K562 (cell line): ENCODE data around the gene SLC1A7. TPM values are rescaled to one million over a fixed set of nuclear protein-coding genes. Genes with fewer than 3 reads are reported as not detected.

Experiments used
- ATAC-seq: fragments of 200-7000 bp; cut with Tn5 transposase; 3 replicates; pipeline ENCODE4 v1.9.1; 2020; ENCODE audit warnings: moderate library complexity
- BruUV-seq: library from RNA; stranded (reverse); fragments of 400-500 nt; replicated peaks from 2 replicates; lab custom pipeline; 2021; lab: Mats Ljungman, UMichigan
- CTCF ChIA-PET: fragments of 300-600 bp; formaldehyde crosslinking; extraction: SDS; loops from one replicate; lab custom pipeline; 2021; ENCODE audit warnings: low intra/inter-chr PET ratio; lab: Yijun Ruan, JAX
- POLR2A ChIA-PET: fragments of 300-600, 350-650 bp; sonication (Branson Sonifier 250); formaldehyde crosslinking; extraction: SDS; loops from one replicate; lab custom pipeline; 2021; ENCODE audit warnings: antibody characterized with exemption, inconsistent platforms; lab: Yijun Ruan, JAX
- DNase-seq, 4 experiments: peaks; one replicate each; pipeline versions ENCODE4 v3.0.0 to v3.0.0-alpha.2; 2011 to 2018; ENCODE audit warnings: low spot score in 3 of 4, mixed read lengths in 3 of 4; ENCODE audit errors: extremely low read depth in 1 of 4
- FAIRE-seq: peaks from 2 replicates; lab custom pipeline; 2011; peaks lifted over from hg19 to GRCh38; lab: Jason Lieb, UNC
- H2AFZ ChIP-seq: 2 replicates; pipeline ENCODE4 v1.6.0; 2011; ENCODE audit warnings: low read depth, low read length, control low read depth, inconsistent platforms
- H3K27ac ChIP-seq: fragments of 200-600 bp; 3 replicates; pipeline ENCODE4 v1.8.0; 2011; ENCODE audit warnings: low read depth, mild to moderate bottlenecking, control low read depth, inconsistent platforms, low read length, moderate library complexity, mixed read lengths; ENCODE audit errors: extremely low read depth
- H3K27me3 ChIP-seq, 2 experiments: fragments of 300-600 bp in 1 of 2; 2 replicates in 1 of 2; 3 replicates in 1 of 2; pipeline versions ENCODE4 v1.6.0 to v1.8.0; 2011; ENCODE audit warnings: inconsistent platforms in 2 of 2, low read length in 2 of 2, mild to moderate bottlenecking in 1 of 2, mixed read lengths in 1 of 2, moderate library complexity in 1 of 2; ENCODE audit not compliant: control insufficient read depth in 2 of 2, insufficient read depth in 2 of 2
- H3K36me3 ChIP-seq: fragments of 300-600 bp; 3 replicates; pipeline ENCODE4 v1.8.0; 2011; ENCODE audit warnings: mild to moderate bottlenecking, low read length, inconsistent platforms; ENCODE audit not compliant: control insufficient read depth, insufficient read depth
- H3K4me1 ChIP-seq, 2 experiments: fragments of 200-600 bp in 1 of 2; replicated peaks in 1 of 2; 2 replicates in 1 of 2; 3 replicates in 1 of 2; pipeline versions ENCODE4 v1.5.1 to v1.8.0; 2011; ENCODE audit warnings: inconsistent platforms in 2 of 2, low read length in 2 of 2, mild to moderate bottlenecking in 1 of 2, mixed read lengths in 1 of 2, moderate library complexity in 1 of 2; ENCODE audit not compliant: control insufficient read depth in 2 of 2, insufficient read depth in 2 of 2
- H3K4me2 ChIP-seq: 2 replicates; pipeline ENCODE4 v1.6.1; 2011; ENCODE audit warnings: low read length, control low read depth, inconsistent platforms, mixed read lengths; ENCODE audit not compliant: insufficient read depth
- H3K4me3 ChIP-seq: fragments of 200-600 bp; sonication (generic), shearing (Covaris generic); 2 replicates; pipeline ENCODE4 v1.5.1; 2016; ENCODE audit warnings: control low read depth, inconsistent platforms
- H3K79me2 ChIP-seq: fragments of 200-600 bp; 3 replicates; pipeline ENCODE4 v1.8.0; 2011; ENCODE audit warnings: low read length, inconsistent platforms; ENCODE audit not compliant: control insufficient read depth, insufficient read depth
- H3K9ac ChIP-seq, 2 experiments: 2 replicates each; pipeline versions ENCODE4 v1.6.0 to v1.6.1; 2011; ENCODE audit warnings: low read depth in 2 of 2, low read length in 2 of 2, control low read depth in 1 of 2, inconsistent platforms in 1 of 2, mild to moderate bottlenecking in 1 of 2, mixed read lengths in 1 of 2; ENCODE audit not compliant: insufficient read depth in 1 of 2
- H3K9me1 ChIP-seq: one replicate; pipeline ENCODE4 v1.6.0; 2011; ENCODE audit warnings: inconsistent platforms, mild to moderate bottlenecking, low read length, moderate library complexity; ENCODE audit not compliant: control insufficient read depth, insufficient read depth
- H3K9me3 ChIP-seq: replicated peaks from 2 replicates; pipeline ENCODE4 v1.5.1; 2011; ENCODE audit warnings: low read depth, low read length, inconsistent platforms; ENCODE audit not compliant: control insufficient read depth, insufficient read depth
- H4K20me1 ChIP-seq: replicated peaks from 2 replicates; pipeline ENCODE4 v1.6.1; 2011; ENCODE audit warnings: low read length, inconsistent platforms, mixed read lengths; ENCODE audit not compliant: control insufficient read depth, insufficient read depth
- NR2C2 ChIP-seq, 2 experiments: fragments of 200-800 bp in 1 of 2; sonication (Bioruptor generic) in 1 of 2; sonication (generic) in 1 of 2; formaldehyde crosslinking in 1 of 2; IDR thresholded peaks; 2 replicates each; pipeline versions ENCODE4 v1.6.1 to v1.8.0; 2016 to 2022; ENCODE audit warnings: mild to moderate bottlenecking in 1 of 2, missing compliant biosample characterization in 1 of 2, missing genetic modification characterization in 1 of 2, missing genetic modification reagents in 1 of 2
- PCBP1 ChIP-seq: fragments of 200-400 bp; formaldehyde crosslinking; IDR thresholded peaks from 2 replicates; pipeline ENCODE4 v1.6.1; 2018; ENCODE audit warnings: mild to moderate bottlenecking, low read depth, low read length; ENCODE audit not compliant: poor library complexity, severe bottlenecking
- RFX5 ChIP-seq: IDR thresholded peaks from 2 replicates; pipeline ENCODE4 v1.6.1; 2011; ENCODE audit warnings: low read depth, mild to moderate bottlenecking, improper control_type of control experiment, low read length
- SLC30A9 ChIP-seq: fragments of 250-450 bp; sonication (Bioruptor Pico); IDR thresholded peaks from 2 replicates; pipeline ENCODE4 v1.8.0; 2022; ENCODE audit warnings: mild to moderate bottlenecking, moderate library complexity
- TBP ChIP-seq: optimal IDR thresholded peaks from 2 replicates; pipeline ENCODE3; 2011; ENCODE audit warnings: low read depth, low read length, improper control_type of control experiment
- TFAP4 ChIP-seq: sonication (generic); formaldehyde crosslinking; IDR thresholded peaks from 2 replicates; pipeline ENCODE4 v1.8.0; 2022; ENCODE audit warnings: missing genetic modification reagents, mild to moderate bottlenecking, moderate library complexity, borderline replicate concordance
- WGBS: fragments of 100-300 bp; shearing (Covaris generic); methylation state at CpG from one replicate; pipeline ENCODE4 v1.1.6; 2016; ENCODE audit warnings: low coverage, mixed read lengths; ENCODE audit not compliant: insufficient coverage; ENCODE audit errors: missing lambda C conversion rate; 5-methylcytosine and 5-hydroxymethylcytosine counted together
- in situ Hi-C: fragments of 300-500 bp; cut with MboI; formaldehyde crosslinking; loops from 4 replicates; pipeline ENCODE4 v1.15.0; 2018; ENCODE audit warnings: inconsistent platforms, mixed read lengths
- intact Hi-C: fragments of 100-400 bp; cut with micrococcal nuclease; formaldehyde crosslinking; loops from 2 replicates; pipeline ENCODE4 v1.14.2; 2022
- polyA plus RNA-seq, 8 experiments: library from polyadenylated mRNA; depleted of rRNA in 4 of 8; stranded (reverse) in 5 of 8; unstranded in 3 of 8; fragments of >200 nt; fragmentation: Nextera tagmentation in 2 of 8; fragmentation: Illumina TruSeq in 1 of 8; extraction: Ambion mirVana in 2 of 8; extraction: Trizol in 1 of 8; gene quantifications; 2 replicates each; pipeline versions ENCODE4 v1.2.1 to v1.2.3, GENCODE V29; 2011 to 2014; ENCODE audit warnings: inconsistent platforms in 1 of 8, missing spikeins in 1 of 8
- total RNA-seq, 7 experiments: library from RNA; depleted of rRNA in 6 of 7; stranded (reverse); fragments of >200 nt in 6 of 7; fragmentation: Illumina TruSeq in 2 of 7; extraction: Trizol in 2 of 7; gene quantifications; 2 replicates each; pipeline versions ENCODE4 v1.2.1 to v1.2.3, GENCODE V29; 2011 to 2021; ENCODE audit warnings: low replicate concordance in 1 of 7
- TF ChIP-seq, protein P1 (sequence below): fragments of 250-450 bp; sonication (Bioruptor Pico); IDR thresholded peaks from 2 replicates; pipeline ENCODE4 v1.8.0; 2021; ENCODE audit warnings: mild to moderate bottlenecking, moderate library complexity

The SLC1A7 gene
- total and polyA plus RNA-seq, 9 of the 15 experiments (the other 6 are each of a cell fraction or from before 2014, with no cell fraction given) = 0.07 TPM; not detected in 8

GRCh38 chr1:53075761-53076163, 66.7 kb downstream of the SLC1A7 start (continued):
- TF ChIP-seq TBP (no peak), RFX5 (no peak), TFAP4 (CRISPR knock-in tag) (0 out of 2 replicates have a peak, but pooled peaks have one; percentile 25), SLC30A9 (CRISPR knock-in tag) (no peak), NR2C2 (CRISPR knock-in tag; IDR thresholded peaks at IDR 0.05) (no peak), NR2C2 (tag; IDR thresholded peaks at IDR 0.05) (peak; percentile 68)

DNA sequence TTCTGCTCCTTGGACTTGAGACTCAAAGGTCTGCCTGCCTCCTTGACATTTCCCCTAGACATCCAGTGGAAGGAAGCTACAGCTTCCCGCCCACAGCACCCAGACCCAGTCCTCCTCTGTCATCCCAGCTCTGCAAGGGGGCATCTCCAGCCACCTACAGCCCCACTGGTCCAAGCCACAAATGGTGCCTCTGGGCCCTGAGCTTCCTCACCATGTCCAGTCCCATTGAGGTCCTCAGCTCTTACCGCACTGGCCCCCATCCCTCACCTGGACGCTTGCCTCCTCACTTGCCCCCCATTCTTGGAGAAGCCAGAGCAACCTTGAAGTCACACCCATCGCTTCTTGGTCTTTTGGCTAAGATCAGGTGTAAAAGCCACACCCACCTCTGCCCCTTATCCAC, 67.2 kb downstream of the SLC1A7 start:
- WGBS = 20% methylated on average over 4 of the region's 4 CpGs
- peaks cover 4 to 24% of the 10 kb centered on the region in 2 experiments; a peak in 2 of 5 replicates for H3K27me3 ChIP-seq
- BruUV-seq = no TSS peak
- H3K4me3 ChIP-seq = no peak overlapping the region
- ATAC-seq = no peak
- DNase-seq = no peak
- H3K9me3 ChIP-seq = no peaks in the 10 kb centered on the region
- TF ChIP-seq PCBP1 = no peak
- TF ChIP-seq, protein P1, sequence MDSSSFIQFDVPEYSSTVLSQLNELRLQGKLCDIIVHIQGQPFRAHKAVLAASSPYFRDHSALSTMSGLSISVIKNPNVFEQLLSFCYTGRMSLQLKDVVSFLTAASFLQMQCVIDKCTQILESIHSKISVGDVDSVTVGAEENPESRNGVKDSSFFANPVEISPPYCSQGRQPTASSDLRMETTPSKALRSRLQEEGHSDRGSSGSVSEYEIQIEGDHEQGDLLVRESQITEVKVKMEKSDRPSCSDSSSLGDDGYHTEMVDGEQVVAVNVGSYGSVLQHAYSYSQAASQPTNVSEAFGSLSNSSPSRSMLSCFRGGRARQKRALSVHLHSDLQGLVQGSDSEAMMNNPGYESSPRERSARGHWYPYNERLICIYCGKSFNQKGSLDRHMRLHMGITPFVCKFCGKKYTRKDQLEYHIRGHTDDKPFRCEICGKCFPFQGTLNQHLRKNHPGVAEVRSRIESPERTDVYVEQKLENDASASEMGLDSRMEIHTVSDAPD (CRISPR knock-in tag) = no peak
- in situ Hi-C loops (loop anchor here (5.0 kb wide), 1 partner anchor 47 kb away; no protein-coding TSS in a partner anchor), intact Hi-C loops (no loop called here)
- H3K79me2 ChIP-seq = no peaks in the 10 kb centered on the region
- peaks cover 0 to 28% of the 10 kb centered on the region in 2 experiments; a peak in 2 of 5 replicates for H3K4me1 ChIP-seq
- H3K9ac ChIP-seq = 0 out of 4 replicates have a peak overlapping the region, but pooled peaks of 1 of the 2 experiments have one; percentile 7
- FAIRE-seq = no peak
- no peak overlapping the region for H3K4me2 ChIP-seq
- no peak overlapping the region for H3K27ac ChIP-seq
- H4K20me1 ChIP-seq = no peaks in the 10 kb centered on the region
- ChIA-PET POLR2A (interaction anchor here (0.6 to 1.2 kb wide), 2 partner anchors 13 to 91 kb away, joined by 4 read pairs; no protein-coding TSS in a partner anchor), CTCF (no interaction called here)
- no peak overlapping the region for H2AFZ ChIP-seq
- H3K9me1 ChIP-seq = no peaks in the 10 kb centered on the region
- no peaks in the 10 kb centered on the region for H3K36me3 ChIP-seq
